Endothelial cell of umbilical vein (primary cell): ENCODE results near the gene TENT4B. TPM values are rescaled to one million over a fixed set of nuclear protein-coding genes. Genes with fewer than 3 reads are reported as not detected.

Source experiments
- BruUV-seq: library from RNA; stranded (reverse); fragments of 400-500 nt; replicated peaks from 2 replicates; lab custom pipeline; 2021; lab: Mats Ljungman, UMichigan
- CTCF ChIA-PET: fragments of 300-600, 350-600 bp; sonication (Branson Sonifier 250); formaldehyde crosslinking; loops from one replicate; lab custom pipeline; 2021; ENCODE audit warnings: antibody characterized with exemption, inconsistent platforms; lab: Charles Lee
- POLR2A ChIA-PET: fragments of 300-600, 350-600 bp; sonication (Branson Sonifier 250); formaldehyde crosslinking; loops from one replicate; lab custom pipeline; 2021; ENCODE audit warnings: antibody characterized with exemption, inconsistent platforms; lab: Charles Lee
- DNase-seq: peaks from one replicate; pipeline ENCODE4 v3.0.0-alpha.2; 2011; ENCODE audit warnings: low read depth, low spot score
- FAIRE-seq: peaks from 2 replicates; lab custom pipeline; 2011; peaks lifted over from hg19 to GRCh38; lab: Jason Lieb, UNC
- H2AFZ ChIP-seq: 2 replicates; pipeline ENCODE4 v1.6.0; 2012; ENCODE audit warnings: low read depth, low read length, control low read depth, inconsistent platforms
- H3K27ac ChIP-seq: 2 replicates; pipeline ENCODE4 v1.5.1; 2011; ENCODE audit warnings: low read depth, mild to moderate bottlenecking, control low read depth, low read length, moderate library complexity; ENCODE audit not compliant: insufficient read depth
- H3K27me3 ChIP-seq, 2 experiments: 2 replicates each; pipeline versions ENCODE4 v1.6.0 to v1.6.1; 2011; ENCODE audit warnings: low read length in 2 of 2, mixed read lengths in 1 of 2; ENCODE audit not compliant: control insufficient read depth in 2 of 2, insufficient read depth in 2 of 2
- H3K36me3 ChIP-seq, 2 experiments: 2 replicates in 1 of 2; 3 replicates in 1 of 2; pipeline ENCODE4 v1.5.1; 2011; ENCODE audit warnings: low read length in 2 of 2, mild to moderate bottlenecking in 1 of 2, moderate library complexity in 1 of 2; ENCODE audit not compliant: control insufficient read depth in 2 of 2, insufficient read depth in 2 of 2; ENCODE audit errors: extremely low read depth in 1 of 2
- H3K4me1 ChIP-seq: 3 replicates; pipeline ENCODE4 v1.5.1; 2011; ENCODE audit warnings: mild to moderate bottlenecking, low read length; ENCODE audit not compliant: control insufficient read depth, insufficient read depth; ENCODE audit errors: extremely low read depth
- H3K4me2 ChIP-seq: 2 replicates; pipeline ENCODE4 v1.6.1; 2011; ENCODE audit warnings: low read length, control low read depth, mixed read lengths; ENCODE audit not compliant: insufficient read depth
- H3K4me3 ChIP-seq, 3 experiments: fragments of 200-600 bp in 1 of 3; sonication (generic), shearing (Covaris generic) in 1 of 3; replicated peaks in 1 of 3; 2 replicates each; pipeline ENCODE4 v1.5.1; 2011 to 2016; ENCODE audit warnings: control low read depth in 3 of 3, low read length in 3 of 3, mild to moderate bottlenecking in 2 of 3, inconsistent platforms in 1 of 3, low read depth in 1 of 3, moderate library complexity in 1 of 3; ENCODE audit not compliant: insufficient read depth in 1 of 3
- H3K79me2 ChIP-seq: 2 replicates; pipeline ENCODE4 v1.6.0; 2012; ENCODE audit warnings: low read length, inconsistent platforms; ENCODE audit not compliant: control insufficient read depth, insufficient read depth
- H3K9ac ChIP-seq: replicated peaks from 2 replicates; pipeline ENCODE3; 2011; ENCODE audit warnings: low read length, control low read depth; ENCODE audit not compliant: insufficient read depth; ENCODE audit errors: extremely low read depth
- H3K9me1 ChIP-seq: replicated peaks from 3 replicates; pipeline ENCODE4 v1.6.0; 2011; ENCODE audit warnings: mild to moderate bottlenecking, low read length; ENCODE audit not compliant: control insufficient read depth, insufficient read depth; ENCODE audit errors: extremely low read depth
- H3K9me3 ChIP-seq: replicated peaks from 2 replicates; pipeline ENCODE4 v1.5.1; 2012; ENCODE audit warnings: low read length, inconsistent platforms; ENCODE audit not compliant: control insufficient read depth, insufficient read depth
- H4K20me1 ChIP-seq: replicated peaks from 2 replicates; pipeline ENCODE3; 2011; ENCODE audit warnings: mild to moderate bottlenecking, low read length; ENCODE audit not compliant: control insufficient read depth, insufficient read depth; ENCODE audit errors: extremely low read depth
- EZH2 ChIP-seq: IDR thresholded peaks from 2 replicates; pipeline ENCODE4 v1.6.1; 2012; ENCODE audit warnings: borderline replicate concordance, low read depth, mild to moderate bottlenecking, moderate library complexity, low read length, inconsistent platforms; ENCODE audit not compliant: severe bottlenecking
- FOS ChIP-seq: IDR thresholded peaks from 2 replicates; pipeline ENCODE4 v1.6.1; 2011; ENCODE audit warnings: mild to moderate bottlenecking, low read length, moderate library complexity, borderline replicate concordance; ENCODE audit not compliant: insufficient read depth
- GATA2 ChIP-seq: IDR thresholded peaks from 2 replicates; pipeline ENCODE4 v1.7.0; 2011; ENCODE audit warnings: low read depth, mild to moderate bottlenecking, moderate library complexity, mixed read lengths, low read length; ENCODE audit not compliant: insufficient read length, insufficient read depth
- JUN ChIP-seq: IDR thresholded peaks from 2 replicates; pipeline ENCODE4 v1.6.1; 2011; ENCODE audit warnings: borderline replicate concordance, low read depth; ENCODE audit not compliant: insufficient read length, insufficient read depth
- MYC ChIP-seq: IDR thresholded peaks from one replicate; pipeline ENCODE4 v1.6.1; 2011; ENCODE audit warnings: mild to moderate bottlenecking, low read depth, low read length
- POLR2A ChIP-seq: IDR thresholded peaks from 2 replicates; pipeline ENCODE4 v1.6.1; 2012; ENCODE audit warnings: low read depth, mild to moderate bottlenecking, control low read depth, low read length
- POLR2AphosphoS5 ChIP-seq: IDR thresholded peaks from 2 replicates; pipeline ENCODE4 v1.6.1; 2012; ENCODE audit warnings: low read depth, mild to moderate bottlenecking, control low read depth, low read length, moderate library complexity; ENCODE audit not compliant: insufficient read depth
- dilution Hi-C: fragments of 300-500 bp; cut with MboI; formaldehyde crosslinking; loops from one replicate; pipeline ENCODE4 v1.15.0; 2019; ENCODE audit warnings: low sequenced_read_pairs; ENCODE audit not compliant: extremely low pct_ligation_motif_present
- intact Hi-C: fragments of 100-400 bp; cut with micrococcal nuclease; formaldehyde crosslinking; loops from one replicate; pipeline ENCODE4 v1.10.0; 2022
- polyA plus RNA-seq, 4 experiments: library from polyadenylated mRNA; depleted of rRNA in 3 of 4; stranded (reverse) in 3 of 4; unstranded in 1 of 4; fragments of >200 nt; gene quantifications; 2 replicates each; pipeline versions ENCODE4 v1.2.1 to v1.2.3, GENCODE V29; 2011 to 2012; ENCODE audit warnings: missing spikeins in 1 of 4
- total RNA-seq: library from RNA; stranded (reverse); gene quantifications from 2 replicates; pipeline ENCODE4 v1.2.3, GENCODE V29; 2021
- TF ChIP-seq, protein P1 (sequence below): IDR thresholded peaks from 2 replicates; pipeline ENCODE4 v1.6.1; 2011; ENCODE audit not compliant: insufficient read depth, insufficient read length
- TF ChIP-seq, protein P2 (sequence below), 2 donors: IDR thresholded peaks; 1 replicate in 1 of 2; 2 replicates in 1 of 2; pipeline ENCODE4 v1.5.1; 2011; ENCODE audit warnings: low read length in 2 of 2, mild to moderate bottlenecking in 2 of 2, moderate library complexity in 2 of 2, control low read depth in 1 of 2, inconsistent platforms in 1 of 2, low read depth in 1 of 2; ENCODE audit not compliant: insufficient read depth in 1 of 2; ENCODE audit errors: extremely low read depth in 1 of 2

The TENT4B gene
- total and polyA plus RNA-seq, 2 donors (not counting 3 experiments of a cell fraction or from before 2014, with no cell fraction given), result 4.2 to 13.1 TPM

GRCh38 chr16:50247906-50248608 is 95.0 kb downstream of the TENT4B start:
- dilution Hi-C loops (no loop called here), intact Hi-C loops (loop anchor here (2.0 kb wide), 1 partner anchor 65 kb away; no protein-coding TSS in a partner anchor)
- Histone ChIP-seq H3K79me2 (no peaks in the 10 kb centered on the region), H3K4me2 (no peak overlapping the region), H3K4me1 (peaks cover 9% of the 10 kb centered on the region), H2AFZ (no peak overlapping the region), H3K27ac (no peak overlapping the region), H3K36me3 (no peaks in the 10 kb centered on the region), H3K27me3 (peaks cover 0 to 2% of the 10 kb centered on the region in 2 experiments), H3K9ac (no peak overlapping the region), H3K9me3 (no peaks in the 10 kb centered on the region), H3K4me3 (no peak overlapping the region), H4K20me1 (no peaks in the 10 kb centered on the region), H3K9me1 (no peaks in the 10 kb centered on the region)
- ChIA-PET POLR2A (no interaction called here), CTCF (interaction anchor here (1.0 to 1.8 kb wide), 2 partner anchors 107 to 108 kb away, joined by 4 read pairs; no protein-coding TSS in a partner anchor)
- no TSS peak for BruUV-seq
- no peak for FAIRE-seq
- DNase-seq, result no peak
- TF ChIP-seq GATA2, result no peak
- no peak for TF ChIP-seq POLR2A
- TF ChIP-seq, protein P1, sequence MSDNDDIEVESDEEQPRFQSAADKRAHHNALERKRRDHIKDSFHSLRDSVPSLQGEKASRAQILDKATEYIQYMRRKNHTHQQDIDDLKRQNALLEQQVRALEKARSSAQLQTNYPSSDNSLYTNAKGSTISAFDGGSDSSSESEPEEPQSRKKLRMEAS, result no peak
- no peak for TF ChIP-seq FOS
- no peak for TF ChIP-seq JUN
- TF ChIP-seq POLR2AphosphoS5, result no peak
- no peak for TF ChIP-seq MYC
- no peak for TF ChIP-seq EZH2
- TF ChIP-seq, protein P2, sequence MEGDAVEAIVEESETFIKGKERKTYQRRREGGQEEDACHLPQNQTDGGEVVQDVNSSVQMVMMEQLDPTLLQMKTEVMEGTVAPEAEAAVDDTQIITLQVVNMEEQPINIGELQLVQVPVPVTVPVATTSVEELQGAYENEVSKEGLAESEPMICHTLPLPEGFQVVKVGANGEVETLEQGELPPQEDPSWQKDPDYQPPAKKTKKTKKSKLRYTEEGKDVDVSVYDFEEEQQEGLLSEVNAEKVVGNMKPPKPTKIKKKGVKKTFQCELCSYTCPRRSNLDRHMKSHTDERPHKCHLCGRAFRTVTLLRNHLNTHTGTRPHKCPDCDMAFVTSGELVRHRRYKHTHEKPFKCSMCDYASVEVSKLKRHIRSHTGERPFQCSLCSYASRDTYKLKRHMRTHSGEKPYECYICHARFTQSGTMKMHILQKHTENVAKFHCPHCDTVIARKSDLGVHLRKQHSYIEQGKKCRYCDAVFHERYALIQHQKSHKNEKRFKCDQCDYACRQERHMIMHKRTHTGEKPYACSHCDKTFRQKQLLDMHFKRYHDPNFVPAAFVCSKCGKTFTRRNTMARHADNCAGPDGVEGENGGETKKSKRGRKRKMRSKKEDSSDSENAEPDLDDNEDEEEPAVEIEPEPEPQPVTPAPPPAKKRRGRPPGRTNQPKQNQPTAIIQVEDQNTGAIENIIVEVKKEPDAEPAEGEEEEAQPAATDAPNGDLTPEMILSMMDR (IDR thresholded peaks at IDR 0.05; ENCODE audit: extremely low read depth in 1 of 2, insufficient read depth in 1 of 2, low read depth in 1 of 2, low read length in 2 of 2), result no peak
